A549 treated with dexamethasone at 1 μM for 4 hours (cell line): ENCODE results near the gene TTC3. TPM values are rescaled to one million over a fixed set of nuclear protein-coding genes. Genes with fewer than 3 reads are reported as not detected.

Source experiments
- total RNA-seq: library from RNA; stranded (reverse); fragments of 200-300 nt; extraction: Qiagen RNA extraction; gene quantifications from 5 replicates; pipeline ENCODE4 v1.2.3, GENCODE V29; 2022

Gene TTC3
- total RNA-seq, result 26.0 to 38.9 TPM (median 34.1 TPM) in 5 replicates

GRCh38 chr21:37072988-37073416, at the start of gene TTC3, which contains the start of gene PIGP:
Gene TTC3 (plus strand): TSS chr21:37073254. CDS start chr21:37087258, 14,004 bp downstream.
Gene PIGP (minus strand): TSS chr21:37073071. CDS start chr21:37072515, 556 bp downstream.

Other genes with a start within 250 kb of the TTC3 start
- gene HLCS, start 106.6 kb upstream of the TTC3 start, total RNA-seq, result 6.0 to 9.0 TPM (median 7.2 TPM) in 5 replicates
- gene RIPPLY3, start 66.6 kb upstream of the TTC3 start, total RNA-seq, result 0.40 to 0.60 TPM (median 0.45 TPM) in 5 replicates
- gene PIGP, start 183 bp upstream of the TTC3 start, total RNA-seq, result 12.9 to 17.9 TPM (median 15.7 TPM) in 5 replicates
- gene VPS26C, start 194.1 kb downstream of the TTC3 start, total RNA-seq, result 30.8 to 34.4 TPM (median 32.0 TPM) in 5 replicates